GM19324 (cell line): Measurements from ENCODE around the gene KIAA0319L.
A peak's percentile ranks its signal among the peaks of the same experiment; 100 is the strongest.

Source experiments
- ATAC-seq: cut with Tn5 transposase; IDR thresholded peaks from one replicate; pipeline ENCODE4 v1.9.1; 2021; ENCODE audit warnings: mild to moderate bottlenecking, moderate library complexity; ENCODE audit not compliant: unreplicated experiment, low FRiP score

The KIAA0319L gene

DNA sequence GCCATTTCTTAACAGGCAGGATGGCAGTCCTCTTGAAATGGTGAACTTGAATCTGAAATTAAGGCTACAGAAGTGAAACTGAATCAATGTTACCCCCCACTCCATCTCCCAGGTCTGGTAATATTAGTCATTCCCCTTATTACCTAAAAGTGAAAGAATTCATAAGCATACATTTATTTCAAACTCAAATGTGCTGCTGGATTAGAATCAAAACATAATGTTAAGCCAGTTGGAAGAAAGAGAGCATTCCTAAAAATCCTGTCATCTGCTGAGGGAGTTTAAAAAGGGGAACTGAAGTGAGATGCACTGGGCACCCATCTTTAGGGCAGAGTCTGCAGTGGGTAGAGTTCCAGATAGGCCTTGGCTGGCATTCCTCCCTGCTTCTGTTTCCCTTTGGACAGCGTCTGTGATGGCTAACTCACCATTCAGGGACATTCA lies 17.4 kb downstream of the KIAA0319L start:
- ATAC-seq = peak; percentile 40

DNA sequence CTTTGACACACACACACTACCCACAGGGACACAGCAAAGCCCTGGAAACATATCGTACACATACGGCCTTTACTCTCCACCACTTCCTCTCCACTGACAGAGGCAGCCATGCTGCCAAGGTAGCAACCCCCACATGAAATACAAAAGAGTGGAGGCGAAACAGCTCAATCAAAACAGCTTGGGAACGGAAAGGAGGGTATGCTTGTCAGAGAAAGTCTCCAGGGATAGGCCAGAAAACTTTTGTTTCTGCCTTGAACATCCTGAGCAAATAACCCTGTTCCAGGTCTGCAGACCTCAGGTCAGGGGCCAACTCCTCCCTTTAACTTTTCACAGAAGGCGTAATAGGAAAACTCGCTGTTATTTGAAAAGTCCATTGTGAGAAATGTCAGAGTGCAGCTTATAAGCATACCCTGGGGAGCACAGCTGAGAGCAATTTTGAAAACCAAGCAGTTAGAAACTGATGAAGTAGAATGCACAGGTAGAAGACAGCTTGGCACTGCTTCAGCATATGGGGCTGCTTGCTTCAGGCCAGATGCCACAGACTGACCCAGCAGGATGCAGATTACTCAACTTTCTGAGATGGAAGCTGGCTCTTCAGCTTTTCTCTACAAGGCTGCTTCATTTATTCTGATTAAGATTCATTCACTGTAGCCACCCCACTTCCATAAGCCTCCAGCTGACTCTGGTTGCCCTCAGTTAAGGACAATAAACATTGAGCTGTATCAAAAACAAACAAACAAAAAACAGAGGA lies 18.0 kb downstream of the KIAA0319L start:
- peak; percentile 49 for ATAC-seq

DNA sequence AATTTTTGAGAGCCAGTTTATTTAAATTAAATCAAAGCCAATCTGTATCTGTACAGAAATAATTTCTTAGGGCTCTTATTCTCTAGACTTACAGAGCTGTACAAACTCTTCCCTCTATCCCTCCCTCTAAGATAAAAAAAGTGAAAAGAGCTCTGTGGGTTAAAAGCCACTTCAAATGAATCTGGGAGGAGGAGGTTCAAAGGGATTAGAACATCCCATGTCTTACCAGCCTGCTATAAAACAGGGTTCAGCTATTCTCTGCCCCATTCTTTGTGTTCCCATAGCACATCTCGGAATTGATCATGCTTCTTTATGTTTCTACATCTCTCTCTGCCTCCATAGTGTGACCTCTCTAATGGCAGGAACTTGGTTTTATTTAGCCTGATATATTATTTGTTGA lies 19.4 kb downstream of the KIAA0319L start:
- no peak for ATAC-seq

DNA sequence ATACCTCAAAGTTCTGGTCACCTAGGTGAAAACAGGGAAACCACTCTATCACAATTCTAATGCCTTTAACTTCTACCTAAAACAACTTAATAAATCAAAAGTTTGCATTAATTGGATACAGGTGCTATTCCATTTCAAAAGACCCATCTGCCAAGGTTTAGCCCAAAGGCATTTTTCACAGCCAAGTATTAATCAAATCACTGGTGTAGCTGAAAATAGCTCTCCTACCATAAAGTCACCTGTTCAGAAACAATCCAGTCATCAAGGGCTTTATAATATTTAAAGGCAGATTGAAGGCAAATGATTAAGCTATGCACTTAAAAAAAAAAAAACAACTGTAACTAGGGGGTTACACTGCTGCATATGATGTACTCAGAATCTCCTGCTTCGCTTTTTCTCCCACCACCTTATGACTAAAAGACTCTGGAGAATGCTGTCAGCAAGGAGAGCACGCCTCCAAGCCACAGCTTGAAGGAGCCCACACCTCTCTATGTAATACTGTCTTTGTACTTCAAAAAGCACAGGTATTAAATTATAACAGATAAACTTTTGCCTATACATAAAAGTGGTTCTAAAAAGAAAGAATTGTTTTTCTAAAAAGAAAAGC lies 20.5 kb downstream of the KIAA0319L start:
- no peak for ATAC-seq

DNA sequence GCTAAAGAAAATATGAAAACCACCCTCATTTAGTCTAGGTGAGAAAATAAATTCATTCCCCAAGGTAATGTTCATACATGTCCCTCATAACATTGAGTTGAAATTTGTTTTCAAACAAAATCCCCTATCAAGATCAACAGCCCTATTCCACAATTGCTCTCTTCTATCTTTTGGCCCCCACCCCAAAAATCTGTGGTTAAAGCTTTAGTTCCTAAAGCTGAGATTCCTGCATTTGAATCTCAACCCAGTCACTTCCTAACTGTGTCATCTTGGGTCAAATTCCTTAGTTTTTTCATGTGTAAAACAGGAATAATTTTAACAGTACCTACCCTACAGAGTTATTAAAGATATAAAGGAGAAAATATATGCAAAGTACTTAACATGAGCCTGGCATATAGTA lies 22.0 kb downstream of the KIAA0319L start:
- ATAC-seq = no peak

DNA sequence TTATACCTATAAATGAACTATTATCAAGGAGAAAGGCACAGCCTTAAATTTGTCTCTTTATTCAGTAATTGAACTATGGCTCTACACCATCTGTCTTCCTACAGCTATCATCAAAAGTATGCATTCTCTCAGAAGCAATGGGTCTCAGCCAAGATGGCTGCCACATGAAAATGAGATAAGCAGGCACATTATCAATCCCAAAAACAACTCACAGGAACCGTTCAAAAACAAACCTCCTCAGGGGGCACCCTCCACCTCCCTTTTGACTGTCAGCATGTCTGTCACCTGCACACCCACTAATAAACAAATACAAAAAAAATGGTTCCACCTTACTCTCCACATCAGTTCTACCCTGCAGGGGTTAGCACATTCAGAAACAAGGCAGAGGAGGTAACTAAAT lies 23.6 kb downstream of the KIAA0319L start:
- no peak for ATAC-seq

DNA sequence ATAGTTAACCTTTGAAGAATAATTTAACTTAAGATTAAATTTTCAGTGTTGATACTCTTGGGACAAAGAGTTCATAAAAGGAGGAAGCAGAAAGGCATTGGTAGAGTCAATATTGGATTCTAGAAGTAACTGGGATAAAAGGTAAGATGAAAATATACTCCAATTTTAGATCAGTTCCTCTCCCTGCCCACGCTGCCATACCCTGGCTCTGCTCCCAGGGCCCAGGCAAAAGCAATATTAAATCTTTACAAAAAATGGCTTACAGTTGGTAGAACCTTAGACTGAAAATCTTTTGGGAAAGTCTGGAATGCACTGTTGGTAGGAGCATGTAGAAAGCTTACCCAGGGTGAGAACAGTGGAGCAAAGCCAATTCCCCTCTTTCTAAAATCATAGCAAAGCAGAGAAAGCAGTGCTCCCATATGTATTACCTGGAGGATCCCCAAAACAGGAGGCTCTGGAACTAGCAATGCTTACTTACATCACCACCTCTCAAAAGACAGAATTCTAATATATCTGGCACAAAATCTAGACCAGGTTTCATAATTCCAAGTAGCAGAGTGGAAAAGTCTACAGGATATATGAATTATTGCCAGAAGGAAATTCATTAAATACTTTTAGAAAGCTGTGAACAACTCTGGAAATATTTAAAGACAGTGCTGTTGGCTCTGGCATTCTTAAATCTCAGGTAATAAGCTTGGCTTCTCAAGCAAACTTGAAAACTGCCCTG lies 24.5 kb downstream of the KIAA0319L start:
- no peak for ATAC-seq

DNA sequence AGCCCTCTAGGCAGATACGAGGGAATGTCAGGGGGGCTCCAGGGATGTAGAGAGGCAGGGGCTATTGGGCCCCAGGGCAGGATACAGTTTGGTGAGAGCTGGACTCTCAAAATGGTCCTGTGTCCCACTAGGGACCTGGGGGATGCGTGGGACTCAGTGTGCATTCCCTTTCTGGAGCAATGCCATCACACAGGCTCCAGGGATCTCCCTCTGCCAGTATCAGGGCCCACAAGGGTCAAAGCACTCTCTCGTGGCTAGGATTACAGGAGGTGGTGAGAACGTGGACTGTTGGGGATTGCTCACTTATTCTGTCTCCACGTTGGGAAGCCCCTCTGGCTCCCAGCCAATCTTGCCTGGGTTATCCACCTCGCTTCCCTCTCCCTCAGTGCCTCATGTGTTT lies 25.8 kb downstream of the KIAA0319L start:
- no peak for ATAC-seq

DNA sequence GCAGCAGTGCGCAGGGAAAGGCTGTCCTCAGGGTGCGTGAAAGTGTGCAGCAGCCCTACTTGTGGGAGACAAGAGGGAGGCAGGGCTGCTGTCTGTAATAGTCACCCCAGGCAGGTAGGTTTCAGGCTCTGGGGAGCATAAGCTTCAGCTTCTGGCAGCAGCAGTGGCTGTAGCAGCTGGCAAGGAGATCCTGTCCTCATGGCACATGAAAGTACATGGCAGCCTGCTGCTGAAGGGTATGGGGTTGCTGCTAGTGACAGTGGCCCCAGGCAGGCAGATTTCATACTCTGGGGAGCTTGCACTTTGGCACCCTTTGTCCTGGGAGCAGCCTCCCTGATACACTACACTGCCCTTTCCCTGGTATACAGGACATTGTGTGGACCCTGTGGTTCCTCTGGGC lies 26.3 kb downstream of the KIAA0319L start:
- no peak for ATAC-seq

DNA sequence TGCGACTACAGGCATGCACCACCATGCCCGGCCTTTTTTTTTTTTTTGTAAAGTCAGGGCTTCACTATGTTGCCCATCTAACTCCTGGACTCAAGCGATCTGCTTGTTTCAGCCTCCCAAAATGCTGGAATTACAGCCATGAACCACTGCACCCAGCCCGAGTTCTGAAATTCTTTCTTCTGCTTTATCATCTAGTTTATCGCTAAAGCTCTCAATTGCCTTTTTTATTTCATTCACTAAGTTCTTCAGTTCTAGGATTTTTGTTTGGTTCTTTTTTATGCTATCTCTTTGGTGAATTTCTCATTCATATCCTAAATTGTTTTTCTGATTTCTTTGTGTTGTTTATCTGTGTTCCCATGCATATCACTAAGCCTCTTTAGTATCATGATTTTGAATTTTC lies 27.0 kb downstream of the KIAA0319L start:
- no peak for ATAC-seq

DNA sequence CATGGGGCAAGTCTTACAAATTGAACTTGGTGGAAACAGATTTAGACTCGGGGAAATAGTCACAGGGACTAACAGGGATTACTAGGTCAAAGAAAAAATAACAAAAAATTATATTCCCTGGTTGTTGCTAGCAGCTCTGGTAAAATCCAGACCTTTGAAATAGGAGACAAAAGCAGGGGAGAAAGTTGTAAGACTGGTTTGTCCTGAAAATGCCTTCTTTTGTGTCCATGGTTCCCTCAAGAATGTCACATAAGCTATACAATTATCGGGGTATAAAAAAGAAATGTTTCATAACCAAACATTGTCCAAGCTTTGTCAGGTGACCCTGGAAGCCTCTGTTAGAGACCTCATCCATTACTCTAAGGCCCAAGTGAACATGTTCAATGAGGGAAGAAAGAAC lies 33.1 kb downstream of the KIAA0319L start:
- no peak for ATAC-seq

DNA sequence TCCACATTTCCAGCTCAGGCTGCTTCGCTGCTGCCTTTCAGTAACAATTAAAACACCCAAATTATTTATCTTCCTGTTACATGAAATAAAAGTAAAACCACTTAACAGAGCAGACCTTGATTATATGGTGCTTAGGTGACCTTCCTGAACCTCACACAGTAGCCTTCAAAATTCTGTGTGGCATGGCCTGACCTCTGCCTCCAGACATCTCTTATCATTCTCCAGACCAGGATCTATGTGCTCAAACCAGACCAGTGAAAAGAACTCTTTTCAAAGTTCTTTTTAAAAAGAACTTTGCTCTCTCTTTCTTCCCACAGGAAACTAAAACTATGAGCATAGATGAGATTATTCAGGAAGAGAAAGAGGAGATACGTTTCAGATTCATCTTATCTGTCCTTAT lies 37.8 kb downstream of the KIAA0319L start:
- no peak for ATAC-seq

DNA sequence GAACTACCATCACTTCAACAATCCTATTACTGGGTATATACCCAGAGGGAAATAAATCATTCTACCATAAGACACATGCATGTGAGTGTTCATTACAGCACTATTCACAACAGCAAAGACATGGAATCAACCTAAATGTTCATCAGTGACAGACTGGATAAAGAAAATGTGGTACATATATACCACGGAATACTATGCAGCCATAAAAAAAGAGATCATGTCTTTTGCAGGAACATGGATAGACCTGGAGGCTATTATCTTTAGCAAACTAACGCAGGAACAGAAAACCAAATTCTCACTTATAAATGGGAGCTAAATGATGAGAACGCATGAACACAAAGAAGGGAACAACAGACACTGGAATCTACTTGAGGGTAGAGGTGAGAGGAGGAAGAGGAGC lies 39.0 kb downstream of the KIAA0319L start:
- no peak for ATAC-seq

DNA sequence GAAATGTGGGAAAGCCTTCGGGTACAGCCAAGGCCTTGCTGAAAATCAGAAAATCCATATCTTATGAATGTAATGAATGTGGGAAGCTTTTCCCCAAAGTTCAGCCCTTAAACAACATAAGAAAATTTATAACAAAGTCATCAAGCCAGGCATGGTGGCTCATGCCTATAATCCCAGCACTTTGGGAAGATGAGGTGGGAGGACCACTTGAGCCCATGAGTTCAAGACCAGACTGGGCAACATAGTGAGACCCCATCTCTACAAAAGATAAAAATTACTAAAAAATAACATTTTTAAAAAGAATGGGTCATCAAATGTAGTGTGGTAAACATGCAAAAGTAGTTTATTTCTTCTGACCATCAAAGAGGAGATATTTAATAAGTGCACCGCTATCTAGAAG lies 45.9 kb downstream of the KIAA0319L start:
- ATAC-seq = no peak

DNA sequence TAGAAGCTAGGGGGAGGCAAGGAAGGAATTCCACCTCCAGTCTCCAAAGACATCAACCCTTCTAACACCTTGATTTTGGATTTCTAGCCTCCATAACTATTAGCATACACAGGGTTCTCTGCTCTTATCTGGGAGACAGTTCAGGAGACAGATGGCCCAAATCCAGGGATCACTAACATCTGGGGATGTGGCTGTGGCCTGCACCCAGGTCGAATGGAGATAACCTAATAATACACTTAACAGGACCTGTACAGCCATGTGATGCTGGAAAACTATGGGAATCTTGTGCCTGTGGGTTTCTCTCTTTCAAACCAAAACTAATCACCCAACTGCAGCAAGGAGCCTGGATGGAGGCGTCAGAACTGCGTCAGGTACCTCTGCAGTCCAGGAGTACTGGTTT lies 47.6 kb downstream of the KIAA0319L start:
- no peak for ATAC-seq

DNA sequence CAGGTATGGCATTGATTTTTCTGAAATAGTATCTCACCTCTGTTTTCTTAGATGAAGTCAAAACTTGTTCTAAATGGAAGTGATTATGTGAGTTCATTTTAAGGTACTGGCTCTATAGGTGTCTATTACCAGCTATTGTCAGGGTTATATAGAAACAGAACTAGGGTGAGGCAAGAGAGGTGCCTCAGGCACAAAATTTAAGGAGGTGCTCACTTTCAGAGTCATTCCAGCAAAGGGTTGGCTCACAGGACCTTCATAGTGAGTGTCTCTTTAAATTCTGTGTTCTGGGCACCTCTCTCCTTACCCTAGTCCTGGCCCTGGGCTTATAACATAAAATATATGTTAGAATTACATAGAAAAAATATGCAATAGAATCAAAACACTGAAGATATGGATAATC lies 49.3 kb downstream of the KIAA0319L start:
- ATAC-seq = no peak

DNA sequence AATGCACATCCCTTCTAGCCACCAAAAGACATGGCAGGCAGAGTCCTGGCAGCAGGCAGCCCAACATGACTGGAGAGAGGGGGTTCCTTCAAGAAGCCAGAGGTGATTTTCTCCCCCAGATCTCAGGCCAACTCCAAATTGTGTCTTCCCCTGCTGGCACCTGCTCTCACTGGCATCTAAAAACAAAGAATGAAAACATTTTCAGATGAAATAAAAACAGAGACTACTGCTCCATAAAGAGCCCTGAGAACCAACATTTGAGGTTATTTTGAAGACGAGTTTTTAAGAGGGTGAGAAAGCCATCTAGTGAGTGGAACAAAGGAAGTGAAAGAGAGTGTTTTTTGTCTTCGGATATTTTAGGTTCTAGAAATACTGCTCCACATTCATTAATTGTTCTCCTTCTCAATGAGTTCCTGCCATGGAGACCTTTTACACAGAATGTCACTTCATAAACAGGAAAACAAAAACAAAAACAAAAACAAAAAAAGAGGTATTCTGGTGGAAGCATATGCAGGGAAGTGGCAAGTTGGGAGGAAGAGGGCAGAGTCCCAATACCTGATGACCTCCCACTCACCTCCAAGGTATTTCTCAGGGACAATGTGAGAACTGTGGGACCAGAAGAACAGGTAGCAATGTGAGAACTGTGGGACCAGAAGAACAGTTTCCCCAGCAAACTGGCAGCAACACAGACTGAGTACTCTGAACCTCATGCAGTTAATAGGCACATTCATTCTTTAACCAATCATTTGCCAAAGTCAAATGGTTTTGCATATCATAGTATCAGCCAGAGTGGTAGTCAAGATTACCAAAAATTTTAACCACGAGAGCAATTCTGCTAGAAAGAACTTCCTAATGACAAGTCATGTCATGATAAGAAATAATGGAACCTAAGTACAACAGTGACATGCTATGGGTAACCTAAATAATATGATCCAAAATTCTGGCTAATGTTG lies 50.0 kb downstream of the KIAA0319L start:
- no peak for ATAC-seq

DNA sequence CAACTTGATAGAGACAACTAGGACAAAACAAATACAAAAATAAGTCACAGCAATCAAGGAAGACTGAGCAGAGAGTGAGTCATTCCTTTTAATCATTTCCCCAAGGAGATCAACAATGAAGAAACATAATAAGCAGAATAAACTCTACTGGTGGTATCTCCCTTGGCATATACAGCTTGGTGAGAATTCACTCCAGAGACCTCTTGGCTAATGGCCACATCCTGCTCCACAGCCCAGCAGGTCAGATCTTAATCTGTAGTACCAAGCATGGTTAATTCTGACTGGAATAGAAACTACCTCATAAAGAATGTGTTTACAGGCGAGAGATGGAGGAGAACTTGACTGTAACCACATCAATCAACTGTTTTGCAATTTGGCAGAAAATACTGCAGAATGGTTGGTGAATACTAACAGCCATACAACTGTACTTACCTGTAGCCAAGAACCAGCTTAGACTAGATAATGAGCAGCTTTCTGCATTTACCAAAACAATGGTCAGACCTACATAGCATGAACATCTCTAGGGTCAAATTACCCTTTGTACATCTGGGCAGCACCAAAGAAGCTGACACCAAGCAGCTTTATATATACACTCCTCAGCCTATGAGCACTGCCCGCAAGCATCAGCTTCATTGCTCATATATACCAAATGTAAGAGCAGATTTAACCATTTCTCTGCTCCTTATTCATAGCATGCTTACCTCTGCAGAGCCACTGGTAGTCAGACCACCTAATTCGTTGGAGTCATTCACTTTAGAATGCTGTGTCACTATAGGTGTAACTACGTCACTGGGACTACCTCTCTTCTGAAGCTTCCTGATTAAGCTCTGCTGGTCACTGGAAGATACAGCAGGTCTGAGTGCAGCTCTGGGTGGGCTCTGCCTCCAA lies 51.0 kb downstream of the KIAA0319L start:
- ATAC-seq = no peak

DNA sequence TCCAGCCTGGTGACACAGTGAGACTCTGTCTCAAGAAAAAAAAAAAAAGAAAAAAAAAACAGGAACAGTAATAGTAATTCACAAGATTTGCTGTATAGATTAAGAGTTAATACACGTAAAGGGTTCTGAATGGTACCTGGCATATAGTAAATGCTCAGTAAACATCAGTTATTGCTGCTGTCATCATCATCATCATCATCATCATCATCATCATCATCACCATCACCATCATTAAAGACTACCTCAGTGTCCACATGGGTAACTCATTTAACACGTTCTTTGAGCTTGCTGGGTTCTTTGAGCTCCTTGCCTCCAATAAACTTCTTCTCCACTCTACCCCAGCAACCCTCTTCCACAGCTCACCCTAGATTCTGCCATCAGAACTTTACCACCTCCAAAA lies 55.0 kb downstream of the KIAA0319L start:
- ATAC-seq = no peak

DNA sequence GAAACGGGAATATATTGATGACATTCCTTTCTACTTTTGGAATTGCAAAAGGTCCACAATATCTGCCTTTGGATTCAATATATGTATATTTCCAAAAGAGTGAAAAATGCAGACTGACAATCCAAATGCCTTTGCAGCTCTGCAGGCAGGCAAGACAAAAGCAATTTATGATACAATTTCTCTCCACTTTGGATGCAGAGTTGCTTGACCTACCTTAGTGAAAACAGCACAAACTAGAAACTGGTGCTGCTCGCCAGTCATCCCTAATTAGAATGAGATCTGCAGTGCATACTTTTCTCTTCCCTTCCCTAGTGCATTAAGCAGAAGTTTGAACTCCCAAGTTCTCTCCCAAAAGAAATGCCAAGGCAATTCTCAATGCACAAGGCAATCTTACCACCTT lies 56.8 kb downstream of the KIAA0319L start:
- ATAC-seq = no peak
